ENCODE data around the gene STK35. TPM values are rescaled to one million over a fixed set of nuclear protein-coding genes. Genes with fewer than 3 reads are reported as not detected.
A peak's percentile ranks its signal among the peaks of the same experiment; 100 is the strongest.

Gene STK35
- total and polyA plus RNA-seq, 9 of the 15 experiments (the other 6 are each of a cell fraction or from before 2014, with no cell fraction given): 1.0 to 11.0 (median 6.3) TPM

DNA sequence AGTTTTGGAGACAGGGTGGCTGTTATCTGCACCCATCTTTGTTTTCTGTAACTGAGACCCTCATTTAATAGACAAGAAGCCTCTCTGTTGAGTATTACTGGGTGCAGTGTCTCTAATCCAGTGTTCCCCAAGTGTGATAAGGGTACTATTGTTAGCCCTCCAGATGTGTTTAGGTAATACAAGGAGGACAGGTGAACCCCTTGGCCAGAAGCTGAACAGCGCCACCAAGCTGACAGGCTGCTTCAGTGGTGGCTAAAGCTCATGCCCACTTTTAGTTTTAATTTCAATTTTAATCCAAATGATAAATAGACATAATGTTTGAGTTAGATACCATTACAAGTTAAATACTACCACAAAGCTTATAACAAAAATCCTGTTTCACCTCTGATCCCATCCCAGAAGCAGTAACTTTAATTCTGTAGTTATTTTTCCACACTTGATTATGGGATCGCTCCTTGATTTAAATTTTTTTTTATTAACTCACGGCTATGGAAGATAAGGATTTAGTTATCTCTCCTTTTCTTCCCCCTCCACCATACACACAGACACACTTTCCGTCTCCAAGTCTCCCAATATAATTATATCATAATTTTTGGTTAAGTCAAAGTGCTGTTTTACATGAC lies 8.4 kb upstream of the STK35 start:
- Histone ChIP-seq H3K27me3 (ENCODE audit: control insufficient read depth in 2 of 2, insufficient read depth in 2 of 2, low read length in 2 of 2) (peaks cover 2 to 4% of the 10 kb centered on the region in 2 experiments; a peak in 1 of 5 replicates), H3K27ac (ENCODE audit: extremely low read depth, low read depth, low read length) (no peak overlapping the region), H3K9me1 (ENCODE audit: control insufficient read depth, insufficient read depth, low read length) (no peaks in the 10 kb centered on the region), H3K4me2 (ENCODE audit: insufficient read depth, low read length) (no peak overlapping the region), H3K4me1 (replicated peaks in 1 of 2; ENCODE audit: control insufficient read depth in 2 of 2, insufficient read depth in 2 of 2, low read length in 2 of 2) (no peaks in the 10 kb centered on the region), H3K36me3 (ENCODE audit: control insufficient read depth, insufficient read depth, low read length) (no peaks in the 10 kb centered on the region), H3K4me3 (no peak overlapping the region), H3K9me3 (replicated peaks; ENCODE audit: control insufficient read depth, insufficient read depth, low read depth, low read length) (no peaks in the 10 kb centered on the region), H3K9ac (ENCODE audit: insufficient read depth in 1 of 2, low read depth in 2 of 2, low read length in 2 of 2) (no peak overlapping the region), H3K79me2 (ENCODE audit: control insufficient read depth, insufficient read depth, low read length) (no peaks in the 10 kb centered on the region), H4K20me1 (replicated peaks; ENCODE audit: control insufficient read depth, insufficient read depth, low read length) (no peaks in the 10 kb centered on the region), H2AFZ (ENCODE audit: low read depth, low read length) (no peak overlapping the region)
- WGBS (ENCODE audit: insufficient coverage, low coverage, missing lambda C conversion rate): 3% methylated on average over 4 of the region's 4 CpGs
- no TSS peak for BruUV-seq (replicated peaks)
- peak in 2 of 4 experiments; percentile 12 to 22 for DNase-seq (ENCODE audit: extremely low read depth in 1 of 4, low spot score in 3 of 4)
- CTCF ChIA-PET (ENCODE audit: low intra/inter-chr PET ratio): no interaction called here
- POLR2A ChIA-PET: interaction anchor here (0.7 to 1.1 kb wide), 2 partner anchors 10 to 26 kb away, joined by 3 to 4 read pairs; no protein-coding TSS in a partner anchor
- TF ChIP-seq, protein P1, sequence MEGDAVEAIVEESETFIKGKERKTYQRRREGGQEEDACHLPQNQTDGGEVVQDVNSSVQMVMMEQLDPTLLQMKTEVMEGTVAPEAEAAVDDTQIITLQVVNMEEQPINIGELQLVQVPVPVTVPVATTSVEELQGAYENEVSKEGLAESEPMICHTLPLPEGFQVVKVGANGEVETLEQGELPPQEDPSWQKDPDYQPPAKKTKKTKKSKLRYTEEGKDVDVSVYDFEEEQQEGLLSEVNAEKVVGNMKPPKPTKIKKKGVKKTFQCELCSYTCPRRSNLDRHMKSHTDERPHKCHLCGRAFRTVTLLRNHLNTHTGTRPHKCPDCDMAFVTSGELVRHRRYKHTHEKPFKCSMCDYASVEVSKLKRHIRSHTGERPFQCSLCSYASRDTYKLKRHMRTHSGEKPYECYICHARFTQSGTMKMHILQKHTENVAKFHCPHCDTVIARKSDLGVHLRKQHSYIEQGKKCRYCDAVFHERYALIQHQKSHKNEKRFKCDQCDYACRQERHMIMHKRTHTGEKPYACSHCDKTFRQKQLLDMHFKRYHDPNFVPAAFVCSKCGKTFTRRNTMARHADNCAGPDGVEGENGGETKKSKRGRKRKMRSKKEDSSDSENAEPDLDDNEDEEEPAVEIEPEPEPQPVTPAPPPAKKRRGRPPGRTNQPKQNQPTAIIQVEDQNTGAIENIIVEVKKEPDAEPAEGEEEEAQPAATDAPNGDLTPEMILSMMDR (IDR thresholded peaks at IDR 0.05 in 2 of 3, conservative IDR thresholded peaks at IDR 0.05 in 1 of 3; ENCODE audit: insufficient read depth in 2 of 3, low read depth in 1 of 3, low read length in 3 of 3): peak; percentile 34 to 56 (median 51)
- TF ChIP-seq, protein P2, sequence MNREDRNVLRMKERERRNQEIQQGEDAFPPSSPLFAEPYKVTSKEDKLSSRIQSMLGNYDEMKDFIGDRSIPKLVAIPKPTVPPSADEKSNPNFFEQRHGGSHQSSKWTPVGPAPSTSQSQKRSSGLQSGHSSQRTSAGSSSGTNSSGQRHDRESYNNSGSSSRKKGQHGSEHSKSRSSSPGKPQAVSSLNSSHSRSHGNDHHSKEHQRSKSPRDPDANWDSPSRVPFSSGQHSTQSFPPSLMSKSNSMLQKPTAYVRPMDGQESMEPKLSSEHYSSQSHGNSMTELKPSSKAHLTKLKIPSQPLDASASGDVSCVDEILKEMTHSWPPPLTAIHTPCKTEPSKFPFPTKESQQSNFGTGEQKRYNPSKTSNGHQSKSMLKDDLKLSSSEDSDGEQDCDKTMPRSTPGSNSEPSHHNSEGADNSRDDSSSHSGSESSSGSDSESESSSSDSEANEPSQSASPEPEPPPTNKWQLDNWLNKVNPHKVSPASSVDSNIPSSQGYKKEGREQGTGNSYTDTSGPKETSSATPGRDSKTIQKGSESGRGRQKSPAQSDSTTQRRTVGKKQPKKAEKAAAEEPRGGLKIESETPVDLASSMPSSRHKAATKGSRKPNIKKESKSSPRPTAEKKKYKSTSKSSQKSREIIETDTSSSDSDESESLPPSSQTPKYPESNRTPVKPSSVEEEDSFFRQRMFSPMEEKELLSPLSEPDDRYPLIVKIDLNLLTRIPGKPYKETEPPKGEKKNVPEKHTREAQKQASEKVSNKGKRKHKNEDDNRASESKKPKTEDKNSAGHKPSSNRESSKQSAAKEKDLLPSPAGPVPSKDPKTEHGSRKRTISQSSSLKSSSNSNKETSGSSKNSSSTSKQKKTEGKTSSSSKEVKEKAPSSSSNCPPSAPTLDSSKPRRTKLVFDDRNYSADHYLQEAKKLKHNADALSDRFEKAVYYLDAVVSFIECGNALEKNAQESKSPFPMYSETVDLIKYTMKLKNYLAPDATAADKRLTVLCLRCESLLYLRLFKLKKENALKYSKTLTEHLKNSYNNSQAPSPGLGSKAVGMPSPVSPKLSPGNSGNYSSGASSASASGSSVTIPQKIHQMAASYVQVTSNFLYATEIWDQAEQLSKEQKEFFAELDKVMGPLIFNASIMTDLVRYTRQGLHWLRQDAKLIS (CRISPR knock-in tag; IDR thresholded peaks at IDR 0.05): no peak
- in situ Hi-C loops (cut with MboI): no loop called here
- no peak for ATAC-seq
- intact Hi-C loops (cut with micrococcal nuclease): loop anchor here (5.0 kb wide), 1 partner anchor 86 kb away; no protein-coding TSS in a partner anchor
- no peak for FAIRE-seq
